Keratinocyte (primary cell): Measurements from ENCODE around the gene CNTNAP2. TPM values are rescaled to one million over a fixed set of nuclear protein-coding genes. Genes with fewer than 3 reads are reported as not detected.

Experiments
- DNase-seq: peaks from one replicate; pipeline ENCODE4 v3.0.0-alpha.2; 2011; ENCODE audit warnings: low read depth, missing footprints, low spot score
- FAIRE-seq: peaks from 2 replicates; lab custom pipeline; 2011; peaks lifted over from hg19 to GRCh38; lab: Jason Lieb, UNC
- H2AFZ ChIP-seq: 2 replicates; pipeline ENCODE4 v1.6.0; 2012; ENCODE audit warnings: low read length, control low read depth, inconsistent platforms; ENCODE audit not compliant: control insufficient read depth
- H3K27ac ChIP-seq: 2 replicates; pipeline ENCODE4 v1.5.1; 2011; ENCODE audit warnings: low read length; ENCODE audit not compliant: control insufficient read depth, insufficient read depth
- H3K27me3 ChIP-seq: 3 replicates; pipeline ENCODE4 v1.6.0; 2011; ENCODE audit warnings: low read length; ENCODE audit not compliant: control insufficient read depth, insufficient read depth; ENCODE audit errors: extremely low read depth
- H3K36me3 ChIP-seq, 2 experiments: 2 replicates in 1 of 2; 3 replicates in 1 of 2; pipeline ENCODE4 v1.5.1; 2011; ENCODE audit warnings: low read length in 2 of 2, mild to moderate bottlenecking in 1 of 2; ENCODE audit not compliant: control insufficient read depth in 2 of 2, insufficient read depth in 2 of 2; ENCODE audit errors: extremely low read depth in 1 of 2
- H3K4me1 ChIP-seq: 3 replicates; pipeline ENCODE4 v1.5.1; 2011; ENCODE audit warnings: low read length; ENCODE audit not compliant: control insufficient read depth, insufficient read depth; ENCODE audit errors: extremely low read depth
- H3K4me2 ChIP-seq: 3 replicates; pipeline ENCODE4 v1.6.0; 2011; ENCODE audit warnings: low read depth, low read length; ENCODE audit not compliant: control insufficient read depth, insufficient read depth; ENCODE audit errors: extremely low read depth
- H3K4me3 ChIP-seq, 3 experiments: fragments of 200-600 bp in 1 of 3; sonication (generic) in 1 of 3; 2 replicates in 2 of 3; 3 replicates in 1 of 3; pipeline ENCODE4 v1.5.1; 2011 to 2016; ENCODE audit warnings: low read length in 3 of 3, mild to moderate bottlenecking in 3 of 3, control low read depth in 2 of 3, inconsistent platforms in 1 of 3, low read depth in 1 of 3, mixed read lengths in 1 of 3, mixed run types in 1 of 3, moderate library complexity in 1 of 3; ENCODE audit not compliant: control insufficient read depth in 2 of 3, insufficient read depth in 2 of 3; ENCODE audit errors: extremely low read depth in 1 of 3
- H3K79me2 ChIP-seq: 2 replicates; pipeline ENCODE4 v1.6.0; 2012; ENCODE audit warnings: low read length; ENCODE audit not compliant: control insufficient read depth, insufficient read depth
- H3K9ac ChIP-seq: 3 replicates; pipeline ENCODE4 v1.6.0; 2011; ENCODE audit warnings: low read length; ENCODE audit not compliant: control insufficient read depth, insufficient read depth; ENCODE audit errors: extremely low read depth
- H3K9me1 ChIP-seq: 3 replicates; pipeline ENCODE4 v1.6.0; 2011; ENCODE audit warnings: low read length; ENCODE audit not compliant: control insufficient read depth, insufficient read depth; ENCODE audit errors: extremely low read depth
- H3K9me3 ChIP-seq: 2 replicates; pipeline ENCODE4 v1.5.1; 2012; ENCODE audit warnings: low read depth, low read length; ENCODE audit not compliant: control insufficient read depth
- H4K20me1 ChIP-seq: 3 replicates; pipeline ENCODE4 v1.6.0; 2011; ENCODE audit warnings: low read length; ENCODE audit not compliant: control insufficient read depth, insufficient read depth; ENCODE audit errors: extremely low read depth
- CTCF ChIP-seq, 3 experiments: IDR thresholded peaks in 1 of 3; conservative IDR thresholded peaks in 1 of 3; optimal IDR thresholded peaks in 1 of 3; 2 replicates in 2 of 3; 3 replicates in 1 of 3; pipeline versions ENCODE3 to v1.5.1; 2011; ENCODE audit warnings: low read length in 3 of 3, mild to moderate bottlenecking in 3 of 3, moderate library complexity in 2 of 3, control low read depth in 1 of 3, inconsistent platforms in 1 of 3; ENCODE audit not compliant: insufficient read depth in 2 of 3; ENCODE audit errors: extremely low read depth in 1 of 3
- EZH2 ChIP-seq: IDR thresholded peaks from one replicate; pipeline ENCODE4 v1.6.1; 2012; ENCODE audit warnings: inconsistent platforms, mild to moderate bottlenecking, low read length, moderate library complexity
- dilution Hi-C: fragments of 300-500 bp; cut with MboI; formaldehyde crosslinking; loops from one replicate; pipeline ENCODE4 v1.7.0; 2020; ENCODE audit warnings: low sequenced_read_pairs; ENCODE audit not compliant: extremely low pct_ligation_motif_present
- polyA plus RNA-seq, 5 experiments: library from polyadenylated mRNA; depleted of rRNA in 3 of 5; stranded (reverse) in 3 of 5; stranded (forward) in 1 of 5; unstranded in 1 of 5; fragments of >200 nt; gene quantifications; 1 replicate in 1 of 5; 2 replicates in 3 of 5; 3 replicates in 1 of 5; pipeline versions ENCODE4 v1.2.1 to v1.2.3, GENCODE V29; 2011 to 2012; ENCODE audit warnings: missing spikeins in 2 of 5, low read depth in 1 of 5, low replicate concordance in 1 of 5

The CNTNAP2 gene
- polyA plus RNA-seq, 1 donor (not counting 4 experiments of a cell fraction or from before 2014, with no cell fraction given), result 1.4 TPM

DNA sequence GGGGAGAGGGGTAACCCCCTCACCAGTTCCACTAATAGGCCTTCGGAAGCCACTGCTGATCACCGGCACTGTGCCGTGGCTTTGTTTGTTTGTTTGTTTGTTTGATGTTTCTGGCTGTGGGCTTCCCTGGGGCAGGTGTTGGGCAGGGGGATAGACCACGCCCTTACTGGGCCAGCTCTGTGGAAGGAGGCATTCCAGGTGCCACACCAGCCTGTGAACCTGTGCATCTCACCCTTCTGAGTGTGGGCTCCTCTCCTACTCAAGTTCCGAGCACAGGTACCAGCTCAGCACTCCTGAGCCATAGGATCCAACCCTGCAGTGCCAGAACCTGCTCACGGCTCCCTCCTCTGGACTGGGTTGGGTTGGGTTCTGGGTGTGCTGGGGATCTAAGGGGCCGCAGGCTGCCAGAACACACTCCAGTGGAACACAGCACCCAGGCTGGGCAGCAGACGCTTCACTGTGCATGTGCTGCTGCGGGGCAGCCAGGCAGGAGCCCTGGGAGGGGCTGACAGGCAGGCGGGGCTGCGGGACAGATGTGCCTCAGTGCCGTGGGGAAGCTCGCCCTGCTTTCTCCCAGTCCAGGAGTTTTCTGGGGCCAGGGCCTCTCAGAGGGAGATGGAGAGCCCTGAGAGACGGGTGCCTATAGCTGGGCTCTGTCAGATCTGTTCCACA, 1053.9 kb downstream of the CNTNAP2 start:
- dilution Hi-C loops, result no loop called here
- Histone ChIP-seq H3K9me1 (no peaks in the 10 kb centered on the region), H4K20me1 (no peaks in the 10 kb centered on the region), H3K36me3 (no peaks in the 10 kb centered on the region), H3K9ac (no peak overlapping the region), H2AFZ (no peak overlapping the region), H3K27ac (no peak overlapping the region), H3K79me2 (no peaks in the 10 kb centered on the region), H3K4me1 (no peaks in the 10 kb centered on the region), H3K4me2 (no peak overlapping the region), H3K4me3 (no peak overlapping the region), H3K27me3 (no peaks in the 10 kb centered on the region), H3K9me3 (peaks cover 1% of the 10 kb centered on the region)
- FAIRE-seq, result no peak
- DNase-seq, result no peak
- TF ChIP-seq CTCF (optimal IDR thresholded peaks at IDR 0.05 in 1 of 3, IDR thresholded peaks at IDR 0.05 in 1 of 3, conservative IDR thresholded peaks at IDR 0.05 in 1 of 3; ENCODE audit: extremely low read depth in 1 of 3, insufficient read depth in 2 of 3, low read length in 3 of 3) (no peak), EZH2 (no peak)

DNA sequence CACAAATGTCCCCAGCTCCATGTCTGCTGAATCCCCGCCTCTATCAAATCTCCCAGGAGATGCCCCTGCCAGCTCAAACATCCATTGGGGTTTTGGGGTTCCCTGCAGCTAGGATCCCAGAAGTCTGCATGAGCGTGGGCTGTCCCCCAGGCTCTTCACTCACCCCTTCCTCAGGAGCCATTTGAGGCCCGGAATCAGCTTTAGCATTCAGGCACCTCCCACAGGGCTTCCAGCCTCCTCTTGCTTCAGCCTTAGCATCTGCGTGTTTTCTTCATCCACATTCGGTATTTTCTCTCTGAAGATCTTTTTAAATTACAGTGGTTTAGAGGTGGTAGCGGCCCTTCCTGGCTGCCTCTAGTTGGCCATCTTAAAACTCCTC, 1054.4 kb downstream of the CNTNAP2 start:
- TF ChIP-seq EZH2 (no peak), CTCF (optimal IDR thresholded peaks at IDR 0.05 in 1 of 3, IDR thresholded peaks at IDR 0.05 in 1 of 3, conservative IDR thresholded peaks at IDR 0.05 in 1 of 3; ENCODE audit: extremely low read depth in 1 of 3, insufficient read depth in 2 of 3, low read length in 3 of 3) (no peak)
- H3K27ac ChIP-seq, result no peak overlapping the region
- no peak overlapping the region for H2AFZ ChIP-seq
- H3K79me2 ChIP-seq, result no peaks in the 10 kb centered on the region
- dilution Hi-C loops, result no loop called here
- no peaks in the 10 kb centered on the region for H3K36me3 ChIP-seq
- no peaks in the 10 kb centered on the region for H4K20me1 ChIP-seq
- no peaks in the 10 kb centered on the region for H3K4me1 ChIP-seq
- DNase-seq (no peak), FAIRE-seq (no peak)
- peaks cover 1% of the 10 kb centered on the region for H3K9me3 ChIP-seq
- H3K27me3 ChIP-seq, result no peaks in the 10 kb centered on the region
- H3K9me1 ChIP-seq, result no peaks in the 10 kb centered on the region
- H3K9ac ChIP-seq, result no peak overlapping the region
- no peak overlapping the region for H3K4me3 ChIP-seq
- no peak overlapping the region for H3K4me2 ChIP-seq
